Effector memory CD4-positive, alpha-beta T cell (primary cell): Measurements from ENCODE around the gene CIP2A.
"Not testable (repeated sequence)": the region's sequence is repeated elsewhere in the genome, so short reads cannot be mapped to it uniquely, and the experiment has no call there.

ENCODE experiments used
- DNase-seq, 3 donors: peaks; one replicate each; pipeline ENCODE4 v3.0.0-alpha.2; 2020
- H3K27ac ChIP-seq: 2 replicates; pipeline ENCODE4 v1.7.0; 2013; ENCODE audit warnings: mild to moderate bottlenecking, low read length, moderate library complexity; ENCODE audit not compliant: insufficient read depth, poor library complexity, severe bottlenecking
- H3K27me3 ChIP-seq: replicated peaks from 2 replicates; pipeline ENCODE4 v1.7.0; 2013; ENCODE audit warnings: mild to moderate bottlenecking, low read length; ENCODE audit not compliant: insufficient read depth, control insufficient read depth, poor library complexity, severe bottlenecking
- H3K36me3 ChIP-seq: 2 replicates; pipeline ENCODE4 v1.7.0; 2013; ENCODE audit warnings: mild to moderate bottlenecking, low read length, moderate library complexity; ENCODE audit not compliant: control insufficient read depth, insufficient read depth
- H3K4me1 ChIP-seq: 2 replicates; pipeline ENCODE4 v1.7.0; 2013; ENCODE audit warnings: low read length, mild to moderate bottlenecking; ENCODE audit not compliant: control insufficient read depth, insufficient read depth, poor library complexity, severe bottlenecking
- H3K4me3 ChIP-seq: 2 replicates; pipeline ENCODE4 v1.7.0; 2013; ENCODE audit warnings: low read length, low read depth, mild to moderate bottlenecking; ENCODE audit not compliant: insufficient read depth, poor library complexity, severe bottlenecking
- H3K9me3 ChIP-seq: 2 replicates; pipeline ENCODE4 v1.7.0; 2013; ENCODE audit warnings: mild to moderate bottlenecking, low read length, moderate library complexity; ENCODE audit not compliant: control insufficient read depth
- total RNA-seq, 3 donors: gene quantifications; one replicate each; lab custom pipeline; 2026; lab: John Stamatoyannopoulos, UW

Gene CIP2A
- total RNA-seq = 5.2 to 8.2 (median 6.6) reads per million in 3 donors

DNA sequence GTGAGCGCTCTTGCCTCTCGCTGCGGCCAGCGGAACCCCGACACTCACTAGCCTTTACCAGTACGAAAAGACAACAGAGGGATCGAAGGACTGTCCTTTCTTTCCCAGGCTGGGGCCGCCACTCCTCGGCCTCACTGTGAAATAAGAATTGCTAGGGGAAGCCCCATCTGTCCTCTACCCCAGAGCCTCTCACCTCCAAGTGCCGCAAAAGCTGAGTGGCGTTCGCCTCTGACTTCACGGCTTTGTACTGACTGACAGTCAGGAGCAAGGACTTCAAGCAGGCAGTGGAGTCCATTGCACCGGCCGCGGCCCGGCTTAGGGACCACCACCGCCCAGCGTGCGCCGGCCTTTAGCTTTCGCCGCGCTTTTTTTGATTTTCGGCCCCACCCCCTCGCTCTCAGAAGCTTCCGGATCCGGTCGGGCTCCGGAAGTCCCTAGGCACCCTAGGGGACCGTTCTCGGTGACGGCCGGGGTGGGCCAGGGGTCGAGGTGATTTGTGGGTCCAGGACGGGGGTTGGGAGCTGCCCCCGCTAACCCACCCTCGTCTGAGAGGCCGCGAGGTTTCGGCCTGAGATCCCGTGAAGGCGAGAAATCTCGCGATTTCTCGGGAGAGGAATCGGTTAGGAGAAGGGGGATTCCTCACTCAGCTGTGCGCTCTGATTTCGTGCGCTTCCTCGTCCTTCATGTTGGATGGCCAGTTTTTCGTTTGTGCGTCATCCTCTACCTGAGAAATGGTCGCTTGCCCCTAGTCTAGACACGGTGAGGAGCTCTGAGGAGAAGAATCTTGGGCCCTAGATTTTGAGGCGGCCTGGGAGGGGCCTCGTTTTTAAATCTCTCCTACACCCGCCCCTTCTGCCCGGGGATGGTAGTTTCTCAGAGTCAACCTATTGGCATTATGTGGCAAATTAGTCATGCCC is at the start of gene CIP2A, which contains the start of gene DZIP3:
TSS of gene CIP2A (minus strand) at position 358 of the 917 bp plus-strand sequence. CDS start at position 295, 63 bp downstream.
TSS of gene DZIP3 (plus strand) at position 642 of the 917 bp plus-strand sequence. CDS start 15,685 bp downstream, outside the sequence.
- H3K9me3 ChIP-seq = no peaks in the 10 kb centered on the region
- no peaks in the 10 kb centered on the region for H3K27me3 ChIP-seq
- peak; percentile 72 to 82 (median 80) for DNase-seq
- H3K4me1 ChIP-seq = peaks cover 3% of the 10 kb centered on the region
- H3K36me3 ChIP-seq = no peaks in the 10 kb centered on the region
- H3K4me3 ChIP-seq = peak within 1 kb of the TSS; percentile 79
- H3K27ac ChIP-seq = peak within 1 kb of the TSS; percentile 94

DNA sequence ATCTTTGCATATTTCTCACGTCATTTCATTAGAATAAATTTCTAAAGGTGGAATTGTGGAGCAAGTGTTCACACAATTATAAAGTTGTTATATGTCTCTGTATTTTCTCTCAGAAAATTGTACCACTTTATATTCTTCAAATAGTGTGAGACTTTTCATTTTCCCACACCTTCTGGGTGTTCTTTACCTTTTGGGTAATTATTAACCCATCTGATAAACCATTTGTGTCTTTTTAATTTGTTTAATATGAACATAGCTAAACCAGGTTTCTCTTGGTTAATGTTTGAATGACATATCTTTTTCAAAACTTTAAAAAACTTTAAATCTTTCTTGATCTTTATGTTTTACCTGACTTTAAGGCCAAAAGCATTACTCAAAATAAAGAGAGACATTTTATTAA is 40.7 kb upstream of the CIP2A start:
- no peak overlapping the region for H3K27ac ChIP-seq
- no peaks in the 10 kb centered on the region for H3K36me3 ChIP-seq
- DNase-seq = no peak
- no peaks in the 10 kb centered on the region for H3K27me3 ChIP-seq
- H3K4me1 ChIP-seq = no peaks in the 10 kb centered on the region
- no peaks in the 10 kb centered on the region for H3K9me3 ChIP-seq
- H3K4me3 ChIP-seq = no peak overlapping the region

DNA sequence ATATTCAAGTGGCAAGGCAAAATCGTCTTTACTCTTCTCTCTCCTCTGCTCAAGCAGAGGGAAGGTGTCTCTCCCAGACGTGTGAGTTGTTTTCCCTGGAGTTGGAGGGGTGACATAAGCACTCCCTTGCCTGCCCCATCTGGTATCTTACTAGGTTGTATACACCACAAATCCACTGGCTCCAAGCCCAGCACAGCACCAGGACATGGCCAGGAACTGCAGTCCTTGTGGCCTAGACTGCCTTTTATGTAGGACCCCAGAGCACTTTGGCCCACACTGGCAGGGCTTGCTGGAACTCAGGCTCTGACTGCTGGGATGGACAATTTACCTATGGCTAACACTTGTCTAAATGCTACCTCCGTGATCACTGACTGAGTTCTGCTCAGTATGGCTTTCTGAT is 34.3 kb upstream of the CIP2A start:
- Histone ChIP-seq H3K9me3 (no peaks in the 10 kb centered on the region), H3K4me1 (no peaks in the 10 kb centered on the region), H3K36me3 (peaks cover 4% of the 10 kb centered on the region), H3K27ac (no peak overlapping the region), H3K4me3 (no peak overlapping the region), H3K27me3 (no peaks in the 10 kb centered on the region)
- no peak for DNase-seq

DNA sequence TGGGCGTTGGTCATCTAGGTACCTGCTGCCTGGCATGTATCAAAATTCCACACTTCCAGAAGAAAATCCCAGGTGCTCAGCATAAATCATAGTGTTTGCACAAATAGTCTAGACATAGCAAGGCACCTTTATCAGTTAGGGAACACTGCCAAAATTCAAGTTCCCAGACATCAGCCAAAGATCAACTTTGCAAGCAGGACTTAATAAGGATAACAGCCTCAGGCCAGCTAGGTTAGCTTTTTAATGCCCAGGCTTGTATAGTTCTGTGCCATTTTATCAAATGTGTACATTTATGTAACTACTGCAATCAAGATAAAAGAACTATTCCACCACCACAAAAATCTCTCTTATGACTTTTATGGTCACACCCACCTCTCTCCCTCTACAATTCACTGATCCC is 31.0 kb upstream of the CIP2A start:
- Histone ChIP-seq H3K27ac (no peak overlapping the region), H3K4me1 (no peaks in the 10 kb centered on the region), H3K36me3 (peaks cover 8% of the 10 kb centered on the region), H3K4me3 (no peak overlapping the region), H3K27me3 (no peaks in the 10 kb centered on the region), H3K9me3 (no peaks in the 10 kb centered on the region)
- DNase-seq = no peak

DNA sequence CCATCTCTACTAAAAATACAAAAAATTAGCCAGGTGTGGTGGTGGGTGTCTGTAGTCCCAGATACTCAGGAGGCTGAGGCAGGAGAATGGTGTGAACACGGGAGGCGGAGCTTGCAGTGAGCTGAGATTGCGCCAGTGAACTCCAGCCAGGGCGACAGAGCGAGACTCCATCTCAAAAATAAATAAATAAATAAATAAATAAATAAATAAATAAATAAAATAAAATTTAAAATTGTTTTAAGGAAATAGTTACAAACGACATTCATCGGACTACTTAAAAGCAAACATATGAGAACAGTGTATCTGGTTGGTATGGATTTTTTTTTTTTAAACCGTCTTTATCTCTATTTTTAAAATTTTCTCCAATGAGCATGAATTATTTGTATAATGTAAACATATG is 26.9 kb upstream of the CIP2A start:
- H3K9me3 ChIP-seq, H3K27me3 ChIP-seq, DNase-seq, H3K4me1 ChIP-seq, H3K4me3 ChIP-seq, H3K27ac ChIP-seq, H3K36me3 ChIP-seq: not testable (repeated sequence)

GRCh38 chr3:108610651-108611050 is 21.4 kb upstream of the CIP2A start:
- Histone ChIP-seq H3K36me3 (peaks cover 5% of the 10 kb centered on the region), H3K4me3 (no peak overlapping the region), H3K9me3 (no peaks in the 10 kb centered on the region), H3K4me1 (peaks cover under 1% of the 10 kb centered on the region), H3K27ac (no peak overlapping the region), H3K27me3 (no peaks in the 10 kb centered on the region)
- DNase-seq = no peak

- Histone ChIP-seq H3K4me3 (no peak overlapping the region), H3K27ac (no peak overlapping the region), H3K4me1 (peaks cover 19% of the 10 kb centered on the region), H3K9me3 (no peaks in the 10 kb centered on the region), H3K36me3 (peaks cover 5% of the 10 kb centered on the region), H3K27me3 (no peaks in the 10 kb centered on the region)
- DNase-seq = no peak
Observed at GRCh38 chr3:108608750-108609149, 19.5 kb upstream of the CIP2A start.

- Histone ChIP-seq H3K4me3 (no peak overlapping the region), H3K36me3 (no peaks in the 10 kb centered on the region), H3K27ac (no peak overlapping the region), H3K4me1 (peaks cover 36% of the 10 kb centered on the region), H3K9me3 (no peaks in the 10 kb centered on the region), H3K27me3 (no peaks in the 10 kb centered on the region)
- no peak for DNase-seq
Observed at GRCh38 chr3:108605491-108605890, 16.3 kb upstream of the CIP2A start.

GRCh38 chr3:108605028-108605427 is 15.8 kb upstream of the CIP2A start:
- Histone ChIP-seq H3K4me1 (peaks cover 36% of the 10 kb centered on the region), H3K4me3 (no peak overlapping the region), H3K9me3 (no peaks in the 10 kb centered on the region), H3K36me3 (no peaks in the 10 kb centered on the region), H3K27me3 (no peaks in the 10 kb centered on the region), H3K27ac (no peak overlapping the region)
- DNase-seq = no peak

DNA sequence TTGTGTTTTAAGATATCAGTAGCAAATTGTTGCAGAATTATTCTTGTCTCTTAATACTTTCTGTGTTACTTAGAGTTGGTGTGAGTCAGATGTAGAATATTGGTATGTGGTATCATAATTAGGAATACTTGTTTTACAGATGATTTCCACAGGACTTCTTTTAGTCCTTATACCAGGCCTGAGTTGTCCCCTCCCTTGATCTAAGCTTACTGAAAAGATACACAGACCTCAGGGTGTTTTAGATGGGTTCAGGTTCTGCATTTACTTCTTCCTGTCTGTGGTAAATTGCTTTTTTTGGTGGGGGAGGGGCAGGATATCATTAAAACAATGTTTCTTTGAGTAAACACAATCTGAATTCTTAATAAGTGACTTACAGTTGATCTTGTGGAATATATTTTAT is 14.5 kb upstream of the CIP2A start:
- H3K9me3 ChIP-seq = no peaks in the 10 kb centered on the region
- H3K27me3 ChIP-seq = no peaks in the 10 kb centered on the region
- peak overlapping the region; percentile 54 for H3K27ac ChIP-seq
- no peaks in the 10 kb centered on the region for H3K36me3 ChIP-seq
- peaks cover 36% of the 10 kb centered on the region for H3K4me1 ChIP-seq
- H3K4me3 ChIP-seq = peak overlapping the region; percentile 1
- DNase-seq = no peak
